CD14-positive monocyte (primary cell): ENCODE measurements around the gene BLOC1S3. TPM values are rescaled to one million over a fixed set of nuclear protein-coding genes. Genes with fewer than 3 reads are reported as not detected.

ENCODE experiments used
- DNase-seq, 3 donors: peaks; one replicate each; pipeline ENCODE4 v3.0.0-alpha.2; 2011 to 2022
- H2AFZ ChIP-seq: 2 replicates; pipeline ENCODE4 v1.6.0; 2012; ENCODE audit warnings: mild to moderate bottlenecking, low read depth, low read length, inconsistent platforms; ENCODE audit not compliant: insufficient read depth, poor library complexity, severe bottlenecking
- H3K27ac ChIP-seq, 2 donors: 1 replicate in 1 of 2; 2 replicates in 1 of 2; pipeline ENCODE4 v1.5.1; 2012 to 2013; ENCODE audit warnings: low read length in 2 of 2, control low read depth in 1 of 2, inconsistent platforms in 1 of 2, low read depth in 1 of 2, mild to moderate bottlenecking in 1 of 2
- H3K27me3 ChIP-seq, 2 donors: one replicate each; pipeline versions ENCODE4 v1.6.0 to v1.6.1; 2011 to 2013; ENCODE audit warnings: low read length in 2 of 2; ENCODE audit not compliant: control insufficient read depth in 2 of 2, insufficient read depth in 2 of 2
- H3K36me3 ChIP-seq, 2 donors: replicated peaks in 1 of 2; 1 replicate in 1 of 2; 2 replicates in 1 of 2; pipeline versions ENCODE4 v1.5.1 to v1.6.1; 2012 to 2013; ENCODE audit warnings: low read length in 2 of 2, control low read depth in 1 of 2, inconsistent platforms in 1 of 2, mild to moderate bottlenecking in 1 of 2; ENCODE audit not compliant: insufficient read depth in 2 of 2, control insufficient read depth in 1 of 2
- H3K4me1 ChIP-seq, 2 donors: 1 replicate in 1 of 2; 2 replicates in 1 of 2; pipeline versions ENCODE4 v1.5.1 to v1.6.1; 2012 to 2013; ENCODE audit warnings: low read length in 2 of 2, control low read depth in 1 of 2, inconsistent platforms in 1 of 2, mild to moderate bottlenecking in 1 of 2, moderate library complexity in 1 of 2; ENCODE audit not compliant: insufficient read depth in 2 of 2, control insufficient read depth in 1 of 2
- H3K4me2 ChIP-seq: replicated peaks from 2 replicates; pipeline ENCODE3; 2012; ENCODE audit warnings: low read length, moderate library complexity, mild to moderate bottlenecking; ENCODE audit not compliant: poor library complexity, severe bottlenecking; ENCODE audit errors: extremely low read depth
- H3K4me3 ChIP-seq, 3 experiments: fragments of 200-600 bp in 1 of 3; sonication (generic) in 1 of 3; replicated peaks in 1 of 3; 1 replicate in 2 of 3; 2 replicates in 1 of 3; pipeline ENCODE4 v1.5.1; 2011 to 2013; ENCODE audit warnings: low read length in 3 of 3, mild to moderate bottlenecking in 3 of 3, control low read depth in 2 of 3, low read depth in 2 of 3, inconsistent platforms in 1 of 3, moderate library complexity in 1 of 3
- H3K79me2 ChIP-seq: 2 replicates; pipeline ENCODE4 v1.6.0; 2012; ENCODE audit warnings: mild to moderate bottlenecking, control low read depth, inconsistent platforms, low read length, moderate library complexity; ENCODE audit not compliant: insufficient read depth
- H3K9ac ChIP-seq: 2 replicates; pipeline ENCODE4 v1.6.0; 2017; ENCODE audit warnings: low read length, mild to moderate bottlenecking; ENCODE audit not compliant: insufficient read depth, poor library complexity, severe bottlenecking
- H3K9me3 ChIP-seq, 2 donors: replicated peaks in 1 of 2; 1 replicate in 1 of 2; 2 replicates in 1 of 2; pipeline versions ENCODE4 v1.5.1 to v1.6.1; 2012 to 2013; ENCODE audit warnings: low read length in 2 of 2, control low read depth in 1 of 2; ENCODE audit not compliant: control insufficient read depth in 1 of 2, insufficient read depth in 1 of 2
- H4K20me1 ChIP-seq: 2 replicates; pipeline ENCODE4 v1.6.0; 2012; ENCODE audit warnings: mild to moderate bottlenecking, low read length, control low read depth, moderate library complexity; ENCODE audit not compliant: insufficient read depth
- H3K27ac Mint-ChIP-seq, 7 donors: one replicate each; pipeline ENCODE4 v1.8.0; 2020; ENCODE audit warnings: mild to moderate bottlenecking in 7 of 7, mixed read lengths in 7 of 7, moderate library complexity in 6 of 7, inconsistent platforms in 2 of 7
- H3K27me3 Mint-ChIP-seq, 3 donors: one replicate each; pipeline ENCODE4 v1.8.0; 2021 to 2022; ENCODE audit warnings: low read depth in 3 of 3, mild to moderate bottlenecking in 3 of 3, mixed read lengths in 3 of 3, moderate library complexity in 3 of 3, inconsistent platforms in 1 of 3
- H3K36me3 Mint-ChIP-seq, 2 donors: one replicate each; pipeline ENCODE4 v1.8.0; 2020; ENCODE audit warnings: mixed read lengths in 2 of 2, inconsistent platforms in 1 of 2, mild to moderate bottlenecking in 1 of 2
- H3K4me1 Mint-ChIP-seq: one replicate; pipeline ENCODE4 v1.8.0; 2020; ENCODE audit warnings: mild to moderate bottlenecking, mixed read lengths
- H3K4me3 Mint-ChIP-seq, 2 donors: one replicate each; pipeline ENCODE4 v1.8.0; 2020; ENCODE audit warnings: mild to moderate bottlenecking in 2 of 2, mixed read lengths in 2 of 2, moderate library complexity in 1 of 2
- H3K9me3 Mint-ChIP-seq, 7 donors: one replicate each; pipeline ENCODE4 v1.8.0; 2020 to 2022; ENCODE audit warnings: mixed read lengths in 7 of 7, mild to moderate bottlenecking in 6 of 7, moderate library complexity in 6 of 7, inconsistent platforms in 2 of 7
- WGBS: methylation state at CpG from one replicate; pipeline ENCODE4 v1.1.5; 2013; ENCODE audit warnings: missing lambda C conversion rate; ENCODE audit not compliant: insufficient coverage; 5-methylcytosine and 5-hydroxymethylcytosine counted together
- intact Hi-C, 2 donors: fragments of 100-400 bp; cut with micrococcal nuclease; formaldehyde crosslinking; loops; one replicate each; pipeline versions ENCODE4 v1.15.0 to v1.15.1; 2023
- polyA plus RNA-seq, 3 donors: library from polyadenylated mRNA; depleted of rRNA in 1 of 3; unstranded in 2 of 3; stranded (reverse) in 1 of 3; fragments of 300-500 nt in 2 of 3; fragments of >200 nt in 1 of 3; fragmentation: Illumina TruSeq in 2 of 3; gene quantifications; 1 replicate in 2 of 3; 2 replicates in 1 of 3; pipeline ENCODE4 v1.2.3, GENCODE V29; 2012 to 2021
- TF ChIP-seq, protein P1 (sequence below): fragments of 200-600 bp; IDR thresholded peaks from one replicate; pipeline ENCODE4 v1.8.0; 2022; ENCODE audit warnings: antibody characterized with exemption, mild to moderate bottlenecking

The BLOC1S3 gene
- polyA plus RNA-seq, 3 donors = 2.9 to 6.7 (median 4.7) TPM

DNA sequence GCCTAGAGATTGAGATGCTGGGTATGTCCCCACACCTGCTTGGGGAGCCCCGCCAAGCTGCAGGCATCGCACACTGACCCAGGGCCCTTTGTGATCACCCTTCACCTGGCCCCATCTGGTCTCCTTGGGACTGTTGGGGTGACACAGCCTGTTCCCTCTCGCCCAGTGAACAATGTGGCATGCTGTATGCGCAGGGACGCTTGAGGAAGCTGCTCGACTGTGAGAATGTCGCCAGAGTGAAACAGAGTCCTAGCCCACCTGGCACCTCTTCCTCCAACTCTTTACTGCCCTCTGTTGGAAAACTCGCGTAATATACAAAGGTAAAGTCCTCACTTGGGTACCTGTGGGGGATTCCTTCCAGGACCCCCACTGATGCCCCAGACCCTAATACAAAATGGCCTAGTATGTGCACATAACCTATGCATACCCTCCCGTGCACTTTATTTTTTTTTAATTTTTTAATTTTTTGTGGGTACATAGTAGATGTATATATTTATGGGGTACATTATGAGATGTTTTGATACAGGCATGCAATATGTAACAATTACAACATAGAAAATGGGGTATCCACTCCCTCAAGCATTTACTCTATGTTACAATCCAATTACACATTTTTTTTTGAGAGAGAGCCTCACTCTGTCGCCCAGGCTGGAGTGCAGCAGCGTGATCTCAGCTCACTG lies 9.0 kb downstream of the BLOC1S3 start:
- DNase-seq = peak in 1 of 3 donors; percentile 32
- TF ChIP-seq, protein P1, sequence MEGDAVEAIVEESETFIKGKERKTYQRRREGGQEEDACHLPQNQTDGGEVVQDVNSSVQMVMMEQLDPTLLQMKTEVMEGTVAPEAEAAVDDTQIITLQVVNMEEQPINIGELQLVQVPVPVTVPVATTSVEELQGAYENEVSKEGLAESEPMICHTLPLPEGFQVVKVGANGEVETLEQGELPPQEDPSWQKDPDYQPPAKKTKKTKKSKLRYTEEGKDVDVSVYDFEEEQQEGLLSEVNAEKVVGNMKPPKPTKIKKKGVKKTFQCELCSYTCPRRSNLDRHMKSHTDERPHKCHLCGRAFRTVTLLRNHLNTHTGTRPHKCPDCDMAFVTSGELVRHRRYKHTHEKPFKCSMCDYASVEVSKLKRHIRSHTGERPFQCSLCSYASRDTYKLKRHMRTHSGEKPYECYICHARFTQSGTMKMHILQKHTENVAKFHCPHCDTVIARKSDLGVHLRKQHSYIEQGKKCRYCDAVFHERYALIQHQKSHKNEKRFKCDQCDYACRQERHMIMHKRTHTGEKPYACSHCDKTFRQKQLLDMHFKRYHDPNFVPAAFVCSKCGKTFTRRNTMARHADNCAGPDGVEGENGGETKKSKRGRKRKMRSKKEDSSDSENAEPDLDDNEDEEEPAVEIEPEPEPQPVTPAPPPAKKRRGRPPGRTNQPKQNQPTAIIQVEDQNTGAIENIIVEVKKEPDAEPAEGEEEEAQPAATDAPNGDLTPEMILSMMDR = peak; percentile 65
- intact Hi-C loops = loop anchor here in 1 of 2 donors (5.0 kb wide), 1 partner anchor 90 kb away; no protein-coding TSS in a partner anchor
- Mint-ChIP-seq H3K4me1 (peaks cover 29% of the 10 kb centered on the region), H3K4me3 (no peak overlapping the region), H3K27ac (no peak overlapping the region), H3K27me3 (peaks cover 0 to 6% (median 2%) of the 10 kb centered on the region in 3 donors), H3K36me3 (peaks cover 3 to 4% of the 10 kb centered on the region in 2 donors), H3K9me3 (peaks cover 0 to 12% (median 0%) of the 10 kb centered on the region in 7 donors)
- Histone ChIP-seq H3K36me3 (no peaks in the 10 kb centered on the region), H3K9ac (no peak overlapping the region), H3K4me2 (no peak overlapping the region), H3K4me1 (peaks cover 22 to 30% of the 10 kb centered on the region in 2 donors), H2AFZ (no peak overlapping the region), H3K9me3 (no peaks in the 10 kb centered on the region), H3K4me3 (no peak overlapping the region), H3K27me3 (no peaks in the 10 kb centered on the region), H3K27ac (no peak overlapping the region), H3K79me2 (peaks cover 5% of the 10 kb centered on the region), H4K20me1 (peaks cover 18% of the 10 kb centered on the region)
- 39% methylated on average over 11 of the region's 12 CpGs for WGBS

DNA sequence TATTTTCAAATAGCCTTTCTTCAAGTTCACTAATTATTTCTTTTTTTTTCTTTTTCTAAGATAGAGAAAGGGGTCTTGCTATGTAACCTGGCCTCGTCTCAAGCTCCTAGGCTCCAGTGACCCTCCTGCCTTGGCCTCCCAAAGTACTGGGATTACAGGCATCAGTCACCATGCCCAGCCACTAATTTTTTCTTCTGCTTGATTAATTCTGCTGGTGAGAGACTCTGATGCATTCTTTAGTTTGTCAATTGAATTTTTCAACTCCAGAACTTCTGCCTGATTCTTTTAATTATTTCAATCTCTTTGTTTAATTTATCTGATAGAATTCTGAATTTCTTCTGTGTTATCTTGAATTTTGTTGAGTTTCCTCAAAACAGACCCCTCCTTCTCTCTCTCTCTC lies 11.4 kb downstream of the BLOC1S3 start:
- Histone ChIP-seq H3K4me1 (peaks cover 6% of the 10 kb centered on the region in 2 donors), H3K27ac (no peak overlapping the region), H3K27me3 (no peaks in the 10 kb centered on the region), H3K36me3 (no peaks in the 10 kb centered on the region), H3K4me2 (no peak overlapping the region), H2AFZ (no peak overlapping the region), H3K9me3 (no peaks in the 10 kb centered on the region), H3K4me3 (no peak overlapping the region), H3K79me2 (no peaks in the 10 kb centered on the region), H4K20me1 (peaks cover 8% of the 10 kb centered on the region), H3K9ac (no peak overlapping the region)
- peaks cover 0 to 12% (median 0%) of the 10 kb centered on the region in 7 donors for H3K9me3 Mint-ChIP-seq
- peaks cover 0 to 6% (median 2%) of the 10 kb centered on the region in 3 donors for H3K27me3 Mint-ChIP-seq
- no CpG with 5 or more reads among the region's 1 CpG for WGBS
- H3K4me1 Mint-ChIP-seq = peaks cover 8% of the 10 kb centered on the region
- no peak overlapping the region for H3K4me3 Mint-ChIP-seq
- DNase-seq = no peak
- H3K36me3 Mint-ChIP-seq = no peaks in the 10 kb centered on the region
- intact Hi-C loops = loop anchor here in 1 of 2 donors (5.0 kb wide), 1 partner anchor 93 kb away; no protein-coding TSS in a partner anchor
- TF ChIP-seq, protein P1 = no peak
- H3K27ac Mint-ChIP-seq = no peak overlapping the region
